HG02973 (cell line): ENCODE data around the gene BMAL1.
"Not testable (repeated sequence)": the region's sequence is repeated elsewhere in the genome, so short reads cannot be mapped to it uniquely, and the experiment has no call there.

Experiments
- ATAC-seq: cut with Tn5 transposase; IDR thresholded peaks from one replicate; pipeline ENCODE4 v1.9.1; 2021; ENCODE audit warnings: moderate library complexity; ENCODE audit not compliant: unreplicated experiment

Gene BMAL1

DNA sequence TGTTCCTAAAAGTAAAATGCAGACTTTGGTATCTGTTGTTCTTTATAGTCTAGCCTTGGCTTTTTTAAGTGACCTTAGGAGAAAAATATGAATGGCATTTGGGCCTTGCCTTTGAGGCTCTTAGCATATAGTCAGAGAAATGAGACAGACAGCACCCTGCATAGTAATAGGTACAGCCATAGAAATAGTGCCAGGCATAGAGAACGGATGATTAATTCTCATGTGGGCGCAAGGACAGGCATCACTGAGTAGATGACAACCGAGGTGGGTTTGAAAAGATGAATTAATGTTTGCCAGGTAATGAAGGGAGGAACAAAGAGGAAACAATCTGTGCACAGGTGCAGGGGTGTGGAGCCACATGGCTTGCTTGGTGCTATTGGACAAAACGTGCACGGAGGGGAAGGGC lies 90.5 kb downstream of the BMAL1 start:
- no peak for ATAC-seq

DNA sequence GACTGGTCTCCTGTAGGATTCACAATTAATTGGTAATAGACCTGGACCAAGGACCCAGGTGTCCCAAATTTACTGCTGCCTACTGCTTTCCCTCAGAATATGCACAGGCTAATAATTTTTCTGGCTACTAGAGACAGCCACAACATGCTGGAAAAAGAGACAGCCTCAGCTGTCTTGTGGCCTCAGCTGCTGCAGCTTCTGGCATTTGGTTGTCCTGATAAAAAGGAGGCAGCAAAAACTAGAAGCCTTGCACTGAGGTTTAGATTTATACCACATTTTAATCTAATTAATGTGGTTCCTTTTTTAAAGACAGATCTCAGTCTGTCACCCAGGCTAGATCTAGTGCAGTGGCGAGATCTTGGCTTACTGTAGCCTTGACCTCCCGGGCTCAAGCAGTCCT lies 95.6 kb downstream of the BMAL1 start:
- ATAC-seq, result no peak

DNA sequence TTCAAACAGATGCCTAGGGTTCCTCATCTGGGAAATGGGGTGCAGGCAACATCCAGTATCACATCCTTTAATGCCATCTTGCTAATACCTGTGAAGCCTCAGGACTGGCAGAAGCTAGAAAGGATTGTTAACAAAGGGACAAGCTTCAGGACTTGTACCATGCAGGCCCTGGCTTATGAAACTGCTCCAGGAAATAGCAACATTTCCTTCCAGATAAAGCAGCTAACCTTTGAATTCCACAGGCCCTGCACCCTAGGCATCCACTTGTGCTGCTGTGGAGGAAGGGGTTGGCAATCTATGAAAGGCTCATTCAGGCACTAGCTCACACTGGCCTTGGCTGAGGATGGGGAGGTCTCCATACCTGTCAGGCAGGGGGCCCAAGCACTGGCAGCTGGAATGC lies 98.2 kb downstream of the BMAL1 start:
- ATAC-seq, result no peak

DNA sequence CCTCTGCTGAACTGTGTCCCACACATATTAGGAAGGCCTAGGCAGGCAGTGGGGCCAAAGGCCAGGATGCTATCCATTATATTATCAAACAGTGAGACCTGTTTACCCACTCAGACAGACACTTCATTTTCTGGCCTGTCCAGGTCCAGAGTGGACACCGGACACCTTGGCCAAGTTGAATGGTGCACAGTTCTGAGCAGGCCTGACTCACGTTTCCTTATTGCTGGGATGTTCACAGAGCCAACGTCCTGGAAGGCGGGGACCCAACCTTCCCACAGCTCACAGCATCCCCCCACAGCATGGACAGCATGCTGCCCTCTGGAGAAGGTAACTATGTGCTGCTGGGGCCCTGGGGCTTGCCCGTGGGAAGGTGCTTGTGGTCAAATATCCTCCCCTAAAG lies 98.8 kb downstream of the BMAL1 start:
- no peak for ATAC-seq

DNA sequence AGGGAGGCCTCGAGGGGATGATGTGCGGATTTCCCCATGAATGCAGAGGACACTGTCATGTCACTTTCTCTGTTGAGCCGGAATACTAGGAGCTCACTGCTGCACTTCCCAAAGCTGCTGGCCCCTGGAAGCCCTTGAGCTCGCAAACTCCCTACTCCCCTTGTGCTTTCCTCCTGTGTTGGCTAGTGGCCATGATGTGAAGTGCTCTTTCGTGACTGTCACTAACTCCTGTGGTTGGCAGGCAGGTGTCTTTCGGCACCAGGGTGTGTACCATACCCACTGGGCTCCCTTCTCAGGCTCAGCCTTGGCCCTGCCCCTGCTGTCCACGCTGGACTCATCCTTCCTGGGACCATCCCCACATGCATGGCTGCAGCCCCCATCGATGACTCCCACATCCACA lies 99.2 kb downstream of the BMAL1 start:
- no peak for ATAC-seq

DNA sequence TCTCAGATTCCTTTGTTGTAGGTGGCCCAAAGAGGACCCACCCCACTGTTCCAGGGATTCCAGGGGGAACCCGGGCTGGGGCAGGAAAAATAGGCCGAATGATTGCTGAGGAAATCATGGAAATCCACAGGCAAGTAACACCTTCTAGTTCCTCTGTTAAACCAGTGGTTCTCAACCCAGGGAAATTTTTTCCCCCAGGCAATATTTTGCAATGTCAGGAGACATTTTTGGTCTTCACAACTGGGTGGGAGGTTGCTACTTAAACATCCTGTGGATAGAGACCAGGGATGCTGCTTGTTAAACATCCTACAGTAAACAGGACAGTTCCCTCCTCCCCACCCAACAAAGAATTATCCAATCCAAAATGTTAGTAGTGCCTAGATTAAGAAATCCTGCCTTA lies 100.7 kb downstream of the BMAL1 start:
- no peak for ATAC-seq

DNA sequence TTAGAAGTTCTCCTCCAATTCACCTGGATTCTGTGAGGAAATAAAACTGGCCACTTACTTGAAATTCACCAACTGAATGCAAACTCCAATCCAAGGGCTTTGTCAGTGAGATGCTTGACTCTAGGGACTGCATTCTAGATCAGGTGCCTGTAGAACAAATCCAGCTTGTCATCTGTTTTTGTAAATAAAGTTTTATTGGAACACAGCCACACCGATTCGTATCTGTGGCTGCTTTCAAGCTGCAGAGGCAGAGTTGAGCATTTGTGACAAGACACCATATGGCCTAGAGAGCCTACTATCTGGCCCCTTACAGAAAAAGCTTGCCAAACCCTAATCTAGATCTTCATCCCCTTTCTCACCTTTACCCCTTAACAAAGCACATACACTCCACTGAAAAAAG lies 103.1 kb downstream of the BMAL1 start:
- no peak for ATAC-seq

DNA sequence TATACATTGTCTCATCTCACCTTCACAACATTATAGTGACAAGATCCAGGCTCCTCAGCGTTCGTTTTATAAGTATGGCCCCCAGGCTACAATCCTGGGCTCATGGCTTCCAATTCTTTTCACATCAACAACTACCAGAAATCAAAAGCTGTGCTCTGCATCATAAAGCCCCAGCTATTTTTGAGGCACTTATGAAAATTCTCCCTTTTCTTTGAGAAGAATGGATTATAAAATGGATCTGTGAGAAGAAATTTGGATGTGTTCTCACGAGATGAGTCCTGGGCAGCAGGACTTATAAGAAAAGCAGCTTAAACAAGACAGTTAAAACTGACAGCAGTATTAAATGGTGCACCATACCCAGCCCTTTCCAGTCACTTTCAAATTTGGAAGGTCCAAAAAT lies 105.2 kb downstream of the BMAL1 start:
- ATAC-seq, result no peak

DNA sequence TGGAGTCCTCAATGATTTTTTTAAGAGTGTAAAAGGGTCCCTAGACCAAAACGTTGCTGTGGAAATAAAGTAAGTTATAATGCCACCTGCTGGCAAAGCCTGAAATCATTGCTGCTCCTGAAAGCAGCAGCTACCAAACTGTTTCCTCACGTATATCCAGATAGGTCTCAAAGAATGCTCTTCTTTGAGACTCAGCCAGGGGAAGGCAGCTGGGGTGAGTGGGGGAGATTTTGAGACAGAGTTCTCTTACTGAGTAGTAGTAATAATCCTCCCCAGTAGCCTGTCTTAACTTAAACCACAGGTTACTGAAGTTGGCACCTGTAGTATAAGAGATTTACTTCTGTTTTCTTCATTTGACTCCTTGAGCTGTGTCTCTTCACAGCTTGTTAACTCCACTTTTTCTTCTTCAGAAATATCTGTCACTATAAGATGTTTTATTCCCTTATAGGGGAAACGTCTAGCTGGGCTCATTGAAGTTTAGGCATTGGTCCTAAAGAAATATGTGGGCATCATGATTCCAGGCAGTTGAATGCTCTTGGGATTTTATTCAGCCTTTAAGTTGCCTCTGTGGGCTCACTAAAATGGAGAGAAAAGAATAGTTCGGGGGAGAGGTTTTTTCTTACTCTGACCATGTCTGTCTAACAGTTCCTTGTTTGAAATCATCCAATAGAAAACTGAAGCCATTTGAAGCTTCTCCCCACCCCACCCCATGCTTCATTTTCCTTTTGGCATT lies 107.5 kb downstream of the BMAL1 start:
- peak; percentile 67 for ATAC-seq

DNA sequence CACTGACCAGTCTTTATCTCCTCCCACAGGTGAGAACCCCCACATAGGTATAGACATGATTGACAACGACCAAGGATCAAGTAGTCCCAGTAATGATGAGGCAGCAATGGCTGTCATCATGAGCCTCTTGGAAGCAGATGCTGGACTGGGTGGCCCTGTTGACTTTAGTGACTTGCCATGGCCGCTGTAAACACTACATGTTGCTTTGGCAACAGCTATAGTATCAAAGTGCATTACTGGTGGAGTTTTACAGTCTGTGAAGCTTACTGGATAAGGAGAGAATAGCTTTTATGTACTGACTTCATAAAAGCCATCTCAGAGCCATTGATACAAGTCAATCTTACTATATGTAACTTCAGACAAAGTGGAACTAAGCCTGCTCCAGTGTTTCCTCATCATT lies 109.0 kb downstream of the BMAL1 start:
- ATAC-seq, result no peak

DNA sequence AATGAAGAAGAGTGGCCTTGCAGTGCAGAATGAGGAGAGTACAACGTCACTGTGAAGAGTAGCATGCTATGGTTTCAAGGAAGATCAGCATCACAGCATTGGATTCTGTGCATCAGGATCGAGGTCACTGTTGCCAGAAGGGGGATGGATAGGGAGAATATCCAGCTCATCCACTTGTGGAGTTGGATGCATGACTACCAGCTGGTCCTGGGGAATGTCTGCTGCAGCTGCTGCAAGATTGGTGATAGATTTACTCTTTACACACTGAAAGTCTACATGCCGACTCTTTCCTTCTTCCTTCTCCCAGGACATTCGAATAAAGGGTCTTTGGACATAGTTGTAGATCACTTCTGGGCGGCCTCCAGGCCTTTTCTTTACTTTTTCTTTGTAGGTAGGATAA lies 111.2 kb downstream of the BMAL1 start:
- ATAC-seq, result no peak

DNA sequence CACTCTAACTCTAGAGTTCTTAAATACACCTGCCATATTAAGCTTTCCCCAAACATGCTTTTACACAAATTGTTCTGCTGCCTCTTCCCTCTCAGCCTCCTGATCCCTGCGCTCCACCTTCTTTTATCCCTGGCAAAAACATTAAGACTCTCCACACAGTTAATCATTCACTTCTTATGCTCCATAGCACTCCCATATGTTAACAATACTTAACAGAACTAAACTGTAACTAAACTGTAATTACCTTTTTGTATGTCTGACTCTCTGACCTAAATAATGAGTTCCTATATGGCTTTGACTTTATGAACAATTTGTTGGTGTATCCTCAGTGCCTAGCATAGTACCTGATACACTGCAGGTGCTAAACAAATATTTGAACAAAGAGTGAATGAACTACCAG lies 113.6 kb downstream of the BMAL1 start:
- ATAC-seq, result no peak

DNA sequence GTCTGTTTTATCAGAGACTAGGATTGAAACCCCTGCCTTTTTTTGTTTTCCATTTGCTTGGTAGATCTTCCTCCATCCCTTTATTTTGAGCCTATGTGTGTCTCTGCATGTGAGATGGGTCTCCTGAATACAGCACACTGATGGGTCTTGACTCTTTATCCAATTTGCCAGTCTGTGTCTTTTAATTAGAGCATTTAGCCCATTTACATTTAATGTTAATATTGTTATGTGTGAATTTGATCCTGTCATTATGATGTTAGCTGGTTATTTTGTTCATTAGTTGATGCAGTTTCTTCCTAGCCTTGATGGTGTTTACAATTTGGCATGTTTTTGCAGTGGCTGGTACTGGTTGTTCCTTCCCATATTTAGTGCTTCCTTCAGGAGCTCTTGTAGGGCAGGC lies 120.7 kb downstream of the BMAL1 start:
- ATAC-seq, result not testable (repeated sequence)

DNA sequence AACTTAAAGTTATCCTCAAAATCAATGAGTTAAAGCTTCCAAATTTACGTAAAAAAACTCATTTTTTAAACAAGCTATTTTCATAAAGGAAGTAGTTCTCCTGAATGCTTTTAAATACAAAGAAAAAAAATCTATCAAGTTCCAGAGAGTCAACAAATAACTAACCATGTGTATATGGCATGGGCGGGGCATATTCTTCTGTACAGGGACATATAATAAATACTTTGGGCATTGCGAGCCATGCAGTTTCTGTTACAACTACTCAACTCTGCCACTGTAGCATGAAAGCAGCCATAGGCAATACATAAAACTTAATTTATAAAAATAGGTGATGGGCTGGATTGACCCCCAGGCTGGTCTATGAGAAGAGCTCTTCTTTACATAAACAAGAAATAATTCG lies 127.6 kb downstream of the BMAL1 start:
- no peak for ATAC-seq

DNA sequence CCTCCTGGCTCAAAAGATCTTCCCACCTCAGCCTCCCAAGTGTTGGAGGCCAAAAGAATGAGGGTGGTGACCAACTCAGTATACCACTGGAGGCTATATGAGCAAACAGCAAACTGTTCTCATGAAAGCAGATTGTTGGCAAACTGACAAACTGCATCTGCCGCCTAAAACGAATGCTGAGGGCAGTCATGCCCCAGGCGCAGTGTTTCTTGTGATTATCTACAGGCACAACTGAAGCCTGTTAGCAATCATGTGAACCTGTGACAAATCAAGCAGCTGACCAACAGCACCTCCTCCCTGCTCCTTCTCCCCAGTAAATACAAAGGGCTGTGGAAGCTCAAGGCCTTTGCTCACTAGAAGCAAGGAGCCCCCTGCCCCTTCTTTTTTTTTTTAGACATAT lies 137.6 kb downstream of the BMAL1 start:
- ATAC-seq, result no peak

DNA sequence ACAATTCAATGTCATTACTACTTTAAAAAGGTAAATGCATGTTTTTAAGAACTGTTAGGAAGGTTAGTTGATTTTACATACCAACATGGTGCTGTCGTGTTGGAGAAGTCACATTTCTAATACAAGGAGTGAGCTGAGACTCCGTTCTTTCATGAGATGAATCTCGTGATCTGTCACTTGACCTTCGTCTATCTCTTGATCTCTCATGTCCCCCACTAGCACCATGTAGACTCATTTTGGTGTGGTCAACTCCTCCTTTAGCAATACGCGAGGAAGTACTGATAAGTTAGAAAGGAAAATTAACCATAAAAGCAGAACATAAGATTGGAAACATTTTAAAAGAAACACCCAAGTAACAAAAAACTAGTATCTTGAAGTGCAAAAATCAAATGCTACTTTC lies 144.0 kb downstream of the BMAL1 start:
- no peak for ATAC-seq

DNA sequence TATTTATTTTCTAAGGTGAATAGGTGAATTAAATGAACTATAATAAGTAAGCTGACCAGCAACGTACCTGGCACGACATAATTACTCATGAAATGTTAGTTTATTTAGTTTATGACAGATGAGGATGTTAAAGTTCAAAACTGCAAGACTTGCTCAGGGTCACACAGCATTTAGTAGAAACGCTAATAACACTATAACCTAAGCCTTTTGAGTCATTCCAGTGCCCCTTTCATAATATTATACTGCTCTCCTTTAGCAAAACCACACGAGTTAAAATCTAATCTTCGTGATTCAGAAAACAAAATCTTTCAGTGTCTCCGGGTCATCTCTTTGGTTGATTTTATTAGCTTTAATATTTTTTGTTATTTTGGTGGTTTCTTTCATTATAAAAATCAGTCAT lies 145.8 kb downstream of the BMAL1 start:
- no peak for ATAC-seq

DNA sequence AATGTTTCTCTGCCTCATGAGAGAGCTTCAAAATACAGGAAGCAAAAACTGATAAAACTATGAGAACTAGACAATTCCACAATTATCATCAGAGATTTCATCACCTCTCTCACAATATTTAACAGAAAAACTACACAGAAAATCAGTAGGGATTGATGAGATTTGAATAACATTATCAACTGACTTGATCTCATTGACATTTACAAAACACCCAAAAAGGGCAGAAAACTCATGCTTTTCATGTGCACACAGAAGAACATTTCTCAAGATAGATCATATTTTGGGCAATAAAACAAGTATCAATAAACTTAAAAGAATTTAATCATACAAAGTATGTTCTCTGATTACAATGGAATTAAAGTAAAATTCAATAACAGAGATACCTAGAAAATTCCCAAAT lies 149.8 kb downstream of the BMAL1 start:
- ATAC-seq, result no peak

DNA sequence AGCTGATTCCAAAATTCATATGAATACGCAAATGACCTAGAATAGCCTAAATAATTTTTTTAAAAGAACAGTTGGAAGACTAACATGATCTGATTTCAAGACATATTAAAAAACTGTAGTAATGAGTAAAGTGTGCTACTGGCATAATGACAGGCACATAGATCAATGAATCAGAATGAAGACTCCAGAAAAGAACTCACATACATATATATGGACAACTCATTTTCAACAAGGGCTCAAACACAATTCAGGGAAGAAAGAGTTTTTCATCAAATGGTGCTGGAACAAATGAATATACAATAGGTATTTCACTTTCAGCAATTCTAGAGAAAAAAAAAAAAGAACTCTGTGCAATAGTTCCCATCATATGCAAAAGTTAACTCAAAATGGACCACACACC lies 151.7 kb downstream of the BMAL1 start:
- ATAC-seq, result no peak

DNA sequence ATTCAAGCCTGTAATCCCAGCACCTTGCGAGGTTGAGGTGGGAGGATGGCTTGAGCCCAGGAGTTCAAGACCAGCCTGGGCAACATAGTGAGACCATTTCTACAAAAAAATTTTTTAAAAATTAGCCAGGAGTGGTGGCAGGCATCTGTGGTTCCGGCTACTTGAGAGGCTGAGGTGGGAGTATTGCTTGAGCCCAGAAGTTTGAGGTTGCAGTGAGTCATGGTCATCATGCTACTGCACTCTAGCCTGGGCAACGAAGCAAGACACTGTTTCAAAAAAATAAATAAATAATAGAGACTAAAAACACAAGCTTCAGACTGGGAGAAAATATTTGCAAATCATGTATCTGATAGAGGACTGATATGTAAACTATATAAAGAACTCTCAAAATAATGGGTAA lies 152.2 kb downstream of the BMAL1 start:
- no peak for ATAC-seq

DNA sequence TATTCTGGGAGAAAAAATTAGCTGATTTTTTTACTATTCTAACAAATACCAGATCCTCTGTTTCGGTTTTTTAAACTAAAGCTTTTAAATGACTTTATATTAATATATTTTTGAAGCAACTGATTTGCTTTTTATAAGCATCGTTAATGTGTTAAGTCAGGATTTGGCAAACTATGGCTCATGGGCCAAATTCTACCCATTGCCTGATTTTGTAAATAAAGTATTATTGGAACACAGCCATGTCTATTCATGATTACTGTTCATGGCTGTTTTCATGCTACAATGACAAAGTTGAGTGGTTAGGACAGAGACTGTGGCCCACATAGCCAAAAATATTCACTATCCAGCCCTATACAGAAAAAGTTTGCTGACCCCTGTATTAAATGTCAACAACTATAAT lies 155.8 kb downstream of the BMAL1 start:
- ATAC-seq, result no peak

DNA sequence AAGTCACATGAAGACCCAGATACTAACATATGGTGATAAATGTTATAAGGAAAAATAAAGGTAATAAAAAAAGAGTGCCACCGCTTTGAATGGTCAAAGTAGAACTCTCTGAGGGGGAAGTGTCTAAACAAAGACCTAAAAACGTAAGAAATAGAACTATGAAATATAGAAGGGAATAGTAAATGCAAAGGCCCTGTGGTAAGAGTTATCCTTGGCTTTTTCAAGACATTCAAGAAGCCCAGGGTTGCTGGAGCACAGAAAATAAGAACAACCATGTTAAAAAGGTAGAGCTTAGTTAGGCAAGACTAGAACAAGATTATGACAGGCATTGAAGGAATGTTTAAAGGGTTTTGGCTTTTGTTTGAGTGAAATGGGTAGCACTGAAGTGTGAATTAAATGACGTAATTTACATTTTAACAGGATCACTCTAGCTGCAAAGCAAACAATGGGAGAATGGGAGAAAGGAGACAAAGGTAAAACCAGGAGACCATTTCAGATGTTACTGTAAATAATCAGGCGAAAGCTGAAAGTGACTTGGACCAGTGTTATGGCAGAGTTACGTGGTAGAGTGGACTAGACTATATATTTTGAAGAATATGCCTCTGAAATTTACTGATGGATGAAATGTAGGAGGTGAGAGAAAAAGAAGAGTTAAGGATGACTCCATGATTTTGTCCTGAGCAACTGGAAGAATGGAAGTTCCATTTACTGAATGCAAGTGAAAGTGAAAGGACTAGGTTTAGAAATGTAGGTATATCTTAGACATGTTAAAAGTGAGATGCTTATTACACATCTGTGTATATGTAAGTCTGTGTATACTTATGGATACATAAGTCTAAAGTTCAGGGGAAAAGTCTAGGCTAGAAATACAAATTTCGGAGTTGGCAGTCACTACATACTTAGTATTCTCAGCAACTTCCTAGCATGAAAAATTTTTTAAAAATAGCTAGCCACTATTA lies 156.9 kb downstream of the BMAL1 start:
- ATAC-seq, result no peak
